Measurements from ENCODE around the gene LAMA4.

LAMA4 gene, protein sequence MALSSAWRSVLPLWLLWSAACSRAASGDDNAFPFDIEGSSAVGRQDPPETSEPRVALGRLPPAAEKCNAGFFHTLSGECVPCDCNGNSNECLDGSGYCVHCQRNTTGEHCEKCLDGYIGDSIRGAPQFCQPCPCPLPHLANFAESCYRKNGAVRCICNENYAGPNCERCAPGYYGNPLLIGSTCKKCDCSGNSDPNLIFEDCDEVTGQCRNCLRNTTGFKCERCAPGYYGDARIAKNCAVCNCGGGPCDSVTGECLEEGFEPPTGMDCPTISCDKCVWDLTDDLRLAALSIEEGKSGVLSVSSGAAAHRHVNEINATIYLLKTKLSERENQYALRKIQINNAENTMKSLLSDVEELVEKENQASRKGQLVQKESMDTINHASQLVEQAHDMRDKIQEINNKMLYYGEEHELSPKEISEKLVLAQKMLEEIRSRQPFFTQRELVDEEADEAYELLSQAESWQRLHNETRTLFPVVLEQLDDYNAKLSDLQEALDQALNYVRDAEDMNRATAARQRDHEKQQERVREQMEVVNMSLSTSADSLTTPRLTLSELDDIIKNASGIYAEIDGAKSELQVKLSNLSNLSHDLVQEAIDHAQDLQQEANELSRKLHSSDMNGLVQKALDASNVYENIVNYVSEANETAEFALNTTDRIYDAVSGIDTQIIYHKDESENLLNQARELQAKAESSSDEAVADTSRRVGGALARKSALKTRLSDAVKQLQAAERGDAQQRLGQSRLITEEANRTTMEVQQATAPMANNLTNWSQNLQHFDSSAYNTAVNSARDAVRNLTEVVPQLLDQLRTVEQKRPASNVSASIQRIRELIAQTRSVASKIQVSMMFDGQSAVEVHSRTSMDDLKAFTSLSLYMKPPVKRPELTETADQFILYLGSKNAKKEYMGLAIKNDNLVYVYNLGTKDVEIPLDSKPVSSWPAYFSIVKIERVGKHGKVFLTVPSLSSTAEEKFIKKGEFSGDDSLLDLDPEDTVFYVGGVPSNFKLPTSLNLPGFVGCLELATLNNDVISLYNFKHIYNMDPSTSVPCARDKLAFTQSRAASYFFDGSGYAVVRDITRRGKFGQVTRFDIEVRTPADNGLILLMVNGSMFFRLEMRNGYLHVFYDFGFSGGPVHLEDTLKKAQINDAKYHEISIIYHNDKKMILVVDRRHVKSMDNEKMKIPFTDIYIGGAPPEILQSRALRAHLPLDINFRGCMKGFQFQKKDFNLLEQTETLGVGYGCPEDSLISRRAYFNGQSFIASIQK (N-terminal part only)

DNA sequence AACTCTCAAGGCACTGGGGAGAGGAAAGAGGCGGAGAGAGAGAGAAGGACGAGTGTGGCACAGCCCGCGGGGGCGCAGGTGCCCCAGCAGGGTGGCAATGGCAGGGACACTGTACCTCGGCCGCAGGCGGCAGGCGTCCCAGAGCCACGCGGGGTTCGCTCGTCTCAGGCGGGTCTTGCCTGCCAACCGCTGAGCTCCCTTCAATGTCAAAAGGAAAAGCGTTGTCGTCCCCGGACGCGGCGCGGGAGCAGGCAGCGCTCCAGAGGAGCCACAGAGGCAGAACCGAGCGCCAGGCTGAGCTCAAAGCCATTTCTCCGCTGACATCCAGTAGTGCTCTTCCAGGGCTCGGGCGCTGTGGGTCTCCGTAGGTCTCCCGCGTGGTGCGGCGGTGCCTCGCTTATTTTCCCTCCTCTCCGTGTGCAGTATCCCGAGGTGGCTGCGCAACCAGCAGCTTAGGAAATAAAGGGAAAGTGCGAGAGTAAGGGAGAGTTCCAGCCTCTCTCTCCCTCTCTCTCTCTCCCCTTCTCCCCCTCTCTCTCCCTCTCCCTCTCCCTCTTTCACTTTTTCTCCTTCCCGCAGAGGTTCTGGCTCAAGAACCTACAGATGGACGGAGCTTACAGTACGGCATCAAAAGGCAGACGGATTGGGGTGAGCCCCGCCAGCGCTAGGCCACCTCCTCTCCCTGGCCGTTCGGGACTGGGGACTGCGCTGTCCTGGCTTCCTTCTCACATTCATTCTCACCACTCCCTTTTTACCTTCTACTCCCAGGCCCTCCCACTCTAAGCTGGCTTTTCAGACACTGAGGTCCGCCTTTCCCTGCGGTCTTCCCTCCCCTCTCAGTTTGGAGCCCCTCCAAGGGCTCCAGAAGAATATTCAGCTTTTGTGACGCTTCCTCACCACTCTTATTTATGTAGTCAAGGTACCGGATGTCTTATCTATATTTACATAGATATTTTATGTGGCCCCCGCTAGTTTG lies at the start of gene LAMA4:
Gene LAMA4 (minus strand): TSS at position 727 of the 976 bp plus-strand sequence. CDS start 417 bp downstream, at position 310.
- DNase-seq: peak; percentile 10

- no peak for DNase-seq
These were observed 47.9 kb upstream of the LAMA4 start for GRCh38 chr6:112302142-112302705.

DNA sequence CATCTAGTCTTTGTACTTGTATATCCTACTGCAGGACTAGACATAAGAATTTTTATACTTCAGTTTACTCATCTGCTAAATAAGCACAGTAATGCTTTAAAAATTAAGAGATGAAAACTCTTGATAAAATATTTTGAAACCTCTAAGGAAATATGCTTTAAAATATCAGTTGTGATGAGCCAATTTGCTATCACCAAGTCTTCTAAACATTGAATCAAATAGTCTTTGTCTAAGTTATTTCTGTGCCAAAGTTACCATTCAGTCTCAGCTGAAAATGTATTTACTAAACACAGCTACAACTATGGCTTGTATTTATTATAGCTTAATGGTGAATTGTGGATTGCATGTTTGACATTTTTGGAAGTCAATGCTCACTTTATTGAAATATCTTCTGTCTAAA lies 46.5 kb upstream of the LAMA4 start:
- no peak for DNase-seq

DNA sequence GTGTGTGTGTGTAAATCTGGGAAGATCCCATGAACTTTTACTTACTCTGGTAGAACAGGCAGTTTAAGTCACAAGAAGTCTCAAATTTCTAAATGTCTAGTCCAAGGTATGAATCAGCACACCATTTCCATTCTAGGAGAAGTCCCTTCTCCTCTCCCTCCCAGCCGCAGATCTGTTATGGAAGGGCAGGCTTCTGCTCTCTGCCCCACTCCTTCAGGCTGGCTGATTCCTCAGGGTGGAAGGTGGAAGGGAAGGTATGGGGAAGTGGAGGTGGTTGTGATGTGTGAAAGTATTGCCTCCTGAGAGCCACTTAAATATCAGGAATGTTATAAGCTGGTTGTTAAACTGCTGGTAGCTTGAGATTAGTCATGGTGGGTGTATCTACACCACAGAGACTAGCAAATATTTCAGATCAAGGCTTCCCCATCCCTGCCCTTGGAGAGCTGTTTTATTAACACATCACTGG lies 44.5 kb upstream of the LAMA4 start:
- no peak for DNase-seq

- DNase-seq: no peak
These were observed 43.8 kb upstream of the LAMA4 start for GRCh38 chr6:112298021-112298745.

GRCh38 chr6:112296694-112297093 lies 42.3 kb upstream of the LAMA4 start:
- DNase-seq: no peak

DNA sequence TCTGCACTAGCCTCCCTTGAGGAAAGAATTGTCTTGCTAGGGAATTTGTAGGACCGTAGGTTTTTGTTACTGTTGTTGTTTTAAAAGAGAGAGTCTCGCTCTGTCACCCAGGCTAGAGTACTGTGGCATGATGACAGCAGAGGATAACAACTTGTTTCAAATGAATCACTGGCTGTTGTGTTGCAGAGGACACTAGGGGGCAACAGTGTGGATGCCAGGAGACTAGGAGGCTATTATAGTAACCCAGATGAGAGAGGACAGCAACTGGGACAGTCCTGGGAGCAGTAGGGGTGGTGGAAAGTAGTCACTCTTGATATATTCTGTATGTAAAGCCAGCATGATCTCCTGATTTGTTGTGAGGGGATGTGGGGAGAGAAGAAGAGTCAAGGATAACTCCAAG lies 41.8 kb upstream of the LAMA4 start:
- DNase-seq: no peak

- DNase-seq: no peak
These were observed 36.9 kb upstream of the LAMA4 start for GRCh38 chr6:112291161-112291762.

GRCh38 chr6:112289038-112289566 lies 34.7 kb upstream of the LAMA4 start:
- DNase-seq: no peak

DNA sequence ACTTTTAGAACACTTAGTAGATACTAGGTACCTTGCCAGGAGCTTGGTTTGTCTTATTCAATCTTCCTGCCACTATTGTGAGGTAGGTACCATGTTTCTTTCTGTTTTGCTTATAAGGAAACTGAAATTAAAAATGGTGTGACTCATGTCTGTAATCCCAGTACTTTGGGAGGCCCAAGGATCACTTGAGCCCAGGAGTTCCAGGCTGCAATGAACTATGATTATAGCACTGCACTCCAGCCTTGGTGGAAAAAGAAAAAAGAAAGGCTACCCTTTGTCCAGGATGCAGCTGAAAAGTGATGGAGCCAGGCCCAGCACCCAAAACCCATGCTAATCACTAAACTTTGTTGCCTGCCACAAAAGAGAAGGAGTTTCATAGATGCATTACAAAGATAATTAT lies 34.1 kb upstream of the LAMA4 start:
- no peak for DNase-seq

DNA sequence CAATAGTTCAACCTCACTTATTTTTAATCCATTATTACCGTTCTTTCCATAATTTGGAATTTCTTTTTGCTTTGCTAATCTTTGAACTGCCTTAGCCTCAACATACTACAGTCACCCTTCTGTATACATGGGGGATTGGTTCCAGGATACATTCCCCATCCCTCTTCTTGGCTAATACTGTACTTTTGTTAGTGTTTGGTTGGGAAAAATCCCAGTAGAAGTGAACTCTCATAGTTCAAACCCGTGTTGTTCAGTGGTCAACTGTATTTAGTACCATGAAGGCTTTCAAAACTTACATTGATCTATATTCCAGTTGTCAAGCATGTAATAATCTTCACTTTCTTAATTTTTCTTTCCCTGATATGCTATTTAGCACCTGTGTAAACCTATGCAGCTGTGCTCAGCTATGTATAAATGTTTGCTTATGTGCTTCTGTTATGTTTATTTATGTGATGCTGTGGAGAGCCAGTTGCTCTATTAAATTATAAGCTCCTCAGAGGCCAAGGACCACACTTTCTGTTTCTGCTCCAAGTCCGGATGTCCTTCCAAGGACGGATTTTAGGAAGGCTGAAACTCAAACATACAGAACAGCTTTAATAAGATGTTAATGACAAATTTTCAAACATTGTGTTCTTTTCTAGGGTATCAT lies 33.3 kb upstream of the LAMA4 start:
- DNase-seq: no peak

DNA sequence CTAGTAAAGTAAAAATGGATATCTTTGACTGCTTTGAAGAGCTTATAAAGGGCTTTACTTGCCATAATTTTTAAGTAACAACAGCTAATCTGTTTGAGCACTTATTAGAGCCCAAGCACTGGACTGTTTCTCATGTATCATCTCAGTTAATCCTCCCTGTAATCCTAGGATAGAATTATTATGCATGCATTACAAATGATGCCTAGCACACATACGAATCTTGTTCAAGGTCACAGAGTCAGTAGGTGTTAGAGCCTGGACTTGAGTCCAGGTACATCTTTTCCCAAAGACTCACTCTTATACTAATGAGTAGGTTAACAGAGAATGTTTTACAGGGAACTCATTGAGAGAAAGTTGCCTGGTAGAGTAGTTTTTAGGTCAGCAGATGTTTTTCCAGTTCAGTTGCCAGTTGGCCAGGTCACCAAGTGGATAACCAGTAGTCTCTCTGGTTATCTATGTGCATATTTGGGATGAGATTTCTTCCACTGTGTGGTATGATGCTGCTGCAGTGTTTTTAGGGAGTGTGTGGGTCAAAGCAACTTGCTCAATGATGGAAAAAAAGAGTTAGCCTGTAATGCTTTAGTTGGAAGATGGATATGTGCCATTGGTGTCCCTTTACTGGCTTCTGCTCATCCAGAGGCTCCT lies 32.3 kb upstream of the LAMA4 start:
- no peak for DNase-seq

DNA sequence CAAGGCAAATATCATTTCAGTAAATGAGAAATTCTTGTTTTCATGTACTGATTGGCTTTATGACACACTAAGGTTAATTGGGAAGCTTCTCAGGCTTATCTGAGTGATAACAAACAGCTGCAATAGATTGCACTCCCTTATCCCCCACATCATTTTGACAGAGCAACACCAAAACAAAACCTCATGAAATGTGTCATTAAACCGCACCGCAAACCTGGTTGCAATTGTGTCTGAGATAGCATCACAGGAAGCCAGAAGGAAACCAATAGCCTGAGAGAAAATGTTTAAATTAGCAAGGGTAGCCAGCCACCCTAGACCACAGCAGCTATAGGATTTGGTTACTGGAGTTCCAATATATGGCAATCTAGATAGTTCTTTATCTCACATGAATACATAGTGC lies 31.6 kb upstream of the LAMA4 start:
- peak; percentile 5 for DNase-seq

DNA sequence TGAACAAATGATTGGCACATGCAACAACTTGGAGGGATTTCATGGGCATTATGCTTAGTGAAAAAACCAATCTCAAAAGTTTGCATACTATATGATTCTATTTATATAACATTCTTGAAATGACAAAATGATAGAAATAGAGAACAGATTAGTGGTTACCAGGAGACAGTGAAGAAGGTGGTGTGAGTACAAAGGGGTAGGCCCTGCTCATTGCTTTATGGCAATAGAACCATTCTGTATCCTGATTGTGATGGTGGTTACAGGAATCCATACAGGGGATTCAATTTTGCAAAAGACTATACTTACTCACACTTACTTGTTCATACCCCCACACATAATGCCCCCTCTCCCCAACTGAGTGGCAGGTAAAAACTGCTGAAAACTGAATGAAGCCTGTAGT lies 30.2 kb upstream of the LAMA4 start:
- no peak for DNase-seq

DNA sequence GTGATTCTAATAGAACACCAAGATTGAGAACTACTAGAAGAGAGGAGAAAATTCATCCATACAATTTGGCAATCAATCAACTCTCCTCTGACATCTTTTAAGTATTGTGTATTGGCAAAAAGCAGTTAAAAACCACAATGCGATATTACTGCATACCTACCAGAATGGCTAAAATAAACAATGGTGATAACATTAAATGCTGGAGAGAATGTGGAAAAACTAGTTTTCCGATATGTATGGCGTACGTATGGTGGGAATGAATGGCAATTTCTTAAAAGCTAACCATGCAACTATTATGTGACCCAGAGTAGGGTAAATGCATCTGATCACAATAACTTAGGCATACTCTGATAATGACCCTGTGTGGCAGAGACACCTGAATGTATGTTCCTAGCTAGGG lies 29.3 kb upstream of the LAMA4 start:
- DNase-seq: no peak

DNA sequence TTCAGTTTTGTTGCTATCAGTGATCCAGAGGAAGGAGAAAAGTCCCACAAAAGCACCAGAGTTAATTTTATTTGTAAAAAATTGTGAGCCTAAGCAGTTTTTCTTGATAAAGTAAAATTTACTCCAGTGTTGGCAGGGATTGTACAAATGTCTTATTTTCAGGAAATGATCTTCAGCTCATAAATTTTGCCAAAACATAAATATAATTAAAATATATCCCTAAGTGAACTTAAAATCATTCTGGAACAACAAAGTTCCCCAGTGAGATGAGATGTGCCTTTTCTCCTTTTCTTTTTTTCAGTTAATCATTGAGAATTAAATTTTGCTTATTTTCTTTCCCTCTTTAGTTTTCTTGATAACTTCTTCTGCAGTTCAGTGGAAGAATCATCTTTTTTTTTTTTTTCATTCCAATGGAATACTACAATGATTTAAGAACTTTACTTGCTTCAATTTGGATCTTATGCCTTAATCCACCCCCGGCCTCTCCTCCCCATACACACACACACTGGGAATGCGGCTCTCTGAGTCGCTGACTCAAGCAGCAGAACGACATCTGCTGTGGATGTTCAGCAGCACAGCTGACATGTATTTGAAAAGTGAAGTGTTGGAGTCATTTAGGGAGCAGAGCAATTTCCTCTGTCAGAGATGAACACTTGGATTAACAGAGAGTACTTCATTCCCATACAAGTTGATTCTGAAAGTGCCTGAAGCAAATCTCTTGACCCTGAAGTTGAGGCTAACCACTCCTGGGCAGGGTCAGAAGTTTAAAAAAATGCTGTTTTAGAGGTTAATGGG lies 27.7 kb upstream of the LAMA4 start:
- no peak for DNase-seq

- no peak for DNase-seq
These were observed 24.9 kb upstream of the LAMA4 start for GRCh38 chr6:112279031-112279935.
